ENCODE data around the gene GIT1.

- no peak for TF ChIP-seq CTCF (IDR thresholded peaks at IDR 0.05; ENCODE audit: extremely low read depth in 1 of 2, insufficient read depth in 1 of 2, low read depth in 1 of 2, low read length in 2 of 2)
- TF ChIP-seq MYC (IDR thresholded peaks at IDR 0.05; ENCODE audit: low read depth, low read length), result no peak
- no peak for TF ChIP-seq POLR2A (IDR thresholded peaks at IDR 0.05; ENCODE audit: low read depth, low read length)
- TF ChIP-seq POLR2AphosphoS5 (IDR thresholded peaks at IDR 0.05; ENCODE audit: insufficient read depth, low read depth, low read length), result no peak
- TF ChIP-seq EZH2 (IDR thresholded peaks at IDR 0.05; ENCODE audit: borderline replicate concordance, low read depth, low read length, severe bottlenecking), result no peak
- no peak for TF ChIP-seq FOS (IDR thresholded peaks at IDR 0.05; ENCODE audit: borderline replicate concordance, insufficient read depth, low read length)
- TF ChIP-seq, protein P1, sequence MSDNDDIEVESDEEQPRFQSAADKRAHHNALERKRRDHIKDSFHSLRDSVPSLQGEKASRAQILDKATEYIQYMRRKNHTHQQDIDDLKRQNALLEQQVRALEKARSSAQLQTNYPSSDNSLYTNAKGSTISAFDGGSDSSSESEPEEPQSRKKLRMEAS (IDR thresholded peaks at IDR 0.05; ENCODE audit: insufficient read depth, insufficient read length), result no peak
- no peak for TF ChIP-seq JUN (IDR thresholded peaks at IDR 0.05; ENCODE audit: borderline replicate concordance, insufficient read depth, insufficient read length, low read depth)
- no peak for TF ChIP-seq GATA2 (IDR thresholded peaks at IDR 0.05; ENCODE audit: insufficient read depth, insufficient read length, low read depth, low read length)
Measured at GRCh38 chr17:29577001-29577370, 12.5 kb downstream of the GIT1 start.
